HG03439 (cell line): ENCODE data around the gene MCFD2.

Experiments used
- ATAC-seq: cut with Tn5 transposase; IDR thresholded peaks from one replicate; pipeline ENCODE4 v1.9.1; 2021; ENCODE audit warnings: mild to moderate bottlenecking, moderate library complexity; ENCODE audit not compliant: unreplicated experiment

The MCFD2 gene

DNA sequence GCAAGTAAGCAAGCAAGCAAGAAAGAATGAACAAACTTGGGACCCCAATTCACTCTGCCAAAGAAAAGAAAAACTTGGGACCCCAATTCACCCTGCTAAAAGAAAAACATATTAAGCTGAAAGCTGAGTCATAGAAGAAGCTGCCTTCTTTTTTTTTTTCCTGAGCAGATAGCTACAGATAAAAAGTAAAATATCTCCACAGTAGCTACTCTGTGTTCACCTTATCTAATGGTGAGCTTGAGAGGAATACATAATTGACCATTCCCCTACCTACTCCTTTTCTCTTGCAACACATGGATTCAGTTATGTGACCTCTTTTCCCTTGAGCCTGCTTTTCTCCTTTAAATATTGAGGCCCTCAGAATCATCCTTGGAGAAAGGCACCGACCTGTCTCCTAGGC, 63.0 kb downstream of the MCFD2 start:
- no peak for ATAC-seq

DNA sequence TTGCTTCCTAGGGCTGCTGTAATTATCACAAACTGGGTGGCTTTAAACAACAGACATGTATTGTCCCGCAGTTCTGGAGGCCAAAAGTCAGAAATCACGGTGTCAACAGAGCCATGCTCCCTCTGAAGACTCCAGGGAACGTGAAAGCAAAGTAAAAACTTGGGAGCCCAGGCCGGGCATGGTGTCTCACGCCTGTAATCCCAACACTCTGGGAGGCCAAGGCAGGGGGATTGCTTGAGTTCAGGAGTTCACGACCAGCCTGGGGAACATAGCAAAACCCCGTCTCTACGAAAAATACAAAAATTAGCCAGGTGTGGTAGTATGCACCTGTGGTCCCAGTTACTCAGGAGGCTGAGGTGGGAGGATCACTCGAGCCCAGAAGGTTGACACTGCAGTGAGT, 63.5 kb downstream of the MCFD2 start:
- no peak for ATAC-seq
